Fibroblast of mammary gland (primary cell): ENCODE results near the gene MLKL.
"Not testable (repeated sequence)": the region's sequence is repeated elsewhere in the genome, so short reads cannot be mapped to it uniquely, and the experiment has no call there.

Experiments used
- DNase-seq: peaks from one replicate; pipeline ENCODE4 v3.0.0-alpha.2; 2010; ENCODE audit warnings: low read depth
- H3K4me3 ChIP-seq: 2 replicates; pipeline ENCODE4 v1.5.1; 2011; ENCODE audit warnings: low read depth, mild to moderate bottlenecking, low read length, moderate library complexity; ENCODE audit not compliant: control insufficient read depth
- TF ChIP-seq, protein P1 (sequence below): conservative IDR thresholded peaks from 2 replicates; pipeline ENCODE4 v1.5.1; 2011; ENCODE audit warnings: low read depth, low read length, inconsistent platforms; ENCODE audit not compliant: control insufficient read depth, insufficient read depth

MLKL gene

DNA sequence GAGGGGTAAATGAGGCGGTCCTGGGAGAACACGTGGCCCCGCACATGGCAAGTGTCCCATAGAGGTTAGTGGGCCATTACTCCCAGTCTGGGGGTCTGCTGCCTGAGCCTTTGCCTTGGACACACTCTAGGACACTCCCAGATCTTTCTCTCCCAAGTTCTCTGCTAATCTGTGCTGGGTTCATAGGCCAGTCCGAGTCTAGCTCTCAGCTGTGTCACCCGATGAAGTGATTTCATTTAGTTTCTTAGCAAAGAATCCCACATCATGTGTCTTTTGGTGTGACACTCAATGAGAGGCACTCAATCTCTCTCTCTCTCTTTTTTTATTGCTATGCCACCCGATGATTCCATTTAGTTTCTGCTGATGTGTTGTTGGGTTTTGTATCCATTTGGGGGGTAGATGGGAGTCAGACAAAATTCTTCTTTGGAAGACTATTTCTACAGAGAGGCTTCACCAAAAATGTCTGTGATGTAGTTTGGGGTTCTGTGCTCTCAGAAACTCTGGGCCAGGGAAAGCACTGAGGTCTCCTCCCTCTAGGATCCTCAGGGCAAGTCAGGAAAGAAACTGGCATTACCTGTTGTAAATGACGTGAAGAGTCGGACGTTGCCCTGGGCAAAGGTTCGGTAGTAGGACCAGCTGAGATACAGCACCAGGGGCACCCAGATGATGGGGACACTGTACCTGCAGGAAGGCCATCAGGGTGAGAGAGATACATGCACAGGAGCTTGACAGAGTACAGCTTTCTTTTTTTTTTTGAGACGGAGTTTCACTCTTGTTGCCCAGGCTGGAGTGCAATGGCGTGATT is 25.2 kb upstream of the MLKL start:
- H3K4me3 ChIP-seq, result no peak overlapping the region
- DNase-seq, result no peak
- TF ChIP-seq, protein P1, sequence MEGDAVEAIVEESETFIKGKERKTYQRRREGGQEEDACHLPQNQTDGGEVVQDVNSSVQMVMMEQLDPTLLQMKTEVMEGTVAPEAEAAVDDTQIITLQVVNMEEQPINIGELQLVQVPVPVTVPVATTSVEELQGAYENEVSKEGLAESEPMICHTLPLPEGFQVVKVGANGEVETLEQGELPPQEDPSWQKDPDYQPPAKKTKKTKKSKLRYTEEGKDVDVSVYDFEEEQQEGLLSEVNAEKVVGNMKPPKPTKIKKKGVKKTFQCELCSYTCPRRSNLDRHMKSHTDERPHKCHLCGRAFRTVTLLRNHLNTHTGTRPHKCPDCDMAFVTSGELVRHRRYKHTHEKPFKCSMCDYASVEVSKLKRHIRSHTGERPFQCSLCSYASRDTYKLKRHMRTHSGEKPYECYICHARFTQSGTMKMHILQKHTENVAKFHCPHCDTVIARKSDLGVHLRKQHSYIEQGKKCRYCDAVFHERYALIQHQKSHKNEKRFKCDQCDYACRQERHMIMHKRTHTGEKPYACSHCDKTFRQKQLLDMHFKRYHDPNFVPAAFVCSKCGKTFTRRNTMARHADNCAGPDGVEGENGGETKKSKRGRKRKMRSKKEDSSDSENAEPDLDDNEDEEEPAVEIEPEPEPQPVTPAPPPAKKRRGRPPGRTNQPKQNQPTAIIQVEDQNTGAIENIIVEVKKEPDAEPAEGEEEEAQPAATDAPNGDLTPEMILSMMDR, result no peak

DNA sequence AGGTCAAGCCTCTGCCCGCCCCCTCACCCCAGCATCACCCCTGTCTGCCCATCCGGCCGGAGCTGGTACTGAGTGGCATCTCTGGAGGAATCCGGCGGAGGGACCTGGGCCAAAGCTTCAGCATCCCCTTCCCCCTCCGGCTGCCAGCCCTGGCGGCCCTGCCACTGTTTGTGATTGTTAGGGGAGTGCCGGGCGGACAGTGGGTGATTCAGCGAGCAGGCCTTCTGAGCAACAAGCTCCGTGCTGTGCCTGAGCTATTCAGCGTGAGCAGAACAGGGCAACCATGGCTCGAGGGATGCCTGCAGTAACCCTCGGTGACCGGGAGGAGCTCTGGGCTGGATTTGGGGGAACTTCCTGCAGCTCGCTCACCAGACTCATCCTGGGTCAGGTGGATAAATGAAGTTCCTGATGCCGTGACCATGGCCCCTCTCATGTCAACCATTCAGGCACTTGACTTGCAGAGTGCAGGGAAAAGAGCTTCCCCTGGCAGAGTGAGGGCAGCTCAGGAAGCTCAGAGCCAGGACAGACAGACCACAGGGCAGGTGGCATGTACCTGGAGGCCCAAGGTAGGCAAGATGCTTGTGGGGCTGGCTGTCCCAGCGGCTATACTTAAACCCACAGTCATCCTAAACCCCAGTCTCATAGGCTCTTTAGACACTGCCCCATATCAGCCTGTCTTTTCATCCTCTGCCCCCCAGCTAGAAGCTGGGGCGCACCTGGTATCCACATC is 24.3 kb upstream of the MLKL start:
- peak; percentile 29 for DNase-seq
- H3K4me3 ChIP-seq, result no peak overlapping the region
- TF ChIP-seq, protein P1, result peak; percentile 8

DNA sequence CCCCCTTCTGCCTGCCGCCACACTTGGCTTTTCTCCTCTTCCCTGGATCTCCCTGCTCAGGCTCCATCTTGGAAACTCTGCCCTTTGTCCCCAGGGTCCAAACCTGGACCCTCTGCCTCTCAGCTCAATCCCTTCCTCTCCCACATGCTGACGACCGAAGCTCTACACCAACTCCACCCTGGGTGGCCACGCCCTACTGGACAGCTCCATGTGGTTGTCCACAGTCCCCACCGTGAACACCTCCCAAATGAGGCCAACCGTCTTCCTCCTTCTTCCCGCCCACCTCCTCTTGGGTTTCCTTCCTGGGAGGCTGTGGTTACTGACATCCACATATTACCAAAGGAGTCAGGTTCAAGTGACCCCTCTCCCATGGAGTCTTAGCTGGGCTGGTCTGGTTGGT is 22.6 kb upstream of the MLKL start:
- no peak overlapping the region for H3K4me3 ChIP-seq
- DNase-seq, result no peak
- TF ChIP-seq, protein P1, result no peak

DNA sequence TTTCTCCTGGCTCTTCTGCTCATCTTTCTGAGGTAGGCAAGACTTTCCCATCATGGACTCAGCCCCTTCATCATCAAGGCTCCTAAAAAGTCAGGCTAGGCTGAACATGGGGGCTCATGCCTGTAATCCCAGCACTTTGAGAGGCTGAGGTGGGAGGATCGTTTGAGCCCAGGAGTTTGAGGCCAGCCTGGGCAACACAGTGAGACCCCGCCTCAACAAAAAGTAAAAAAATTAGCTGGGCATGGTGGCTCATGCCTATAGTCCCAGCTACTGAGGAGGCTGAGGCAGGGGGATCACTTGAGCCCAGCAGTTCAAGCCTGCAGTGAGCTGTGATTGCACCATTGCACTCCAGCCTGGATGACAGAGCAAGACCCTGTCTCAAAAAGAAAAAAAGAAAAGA is 21.5 kb upstream of the MLKL start:
- DNase-seq, H3K4me3 ChIP-seq: not testable (repeated sequence)

DNA sequence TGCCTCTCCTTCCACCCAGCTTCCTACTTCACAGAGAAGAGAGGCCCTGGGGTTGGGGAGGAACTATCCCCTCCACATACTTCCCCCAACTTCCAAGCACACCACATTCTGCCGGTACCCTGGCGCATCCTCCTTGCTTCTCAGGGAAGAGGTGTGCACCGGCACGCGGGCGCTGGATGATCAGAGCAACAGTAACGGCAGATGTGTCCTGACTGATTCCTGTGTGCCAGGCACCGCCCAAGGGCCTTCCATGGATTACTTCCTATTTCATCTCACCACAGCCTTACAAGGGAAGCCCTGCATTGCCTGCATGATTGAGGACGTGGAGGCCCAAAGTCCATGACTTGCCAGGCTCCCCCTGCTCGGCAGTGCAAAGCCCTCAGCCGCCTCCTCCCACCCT is 21.1 kb upstream of the MLKL start:
- H3K4me3 ChIP-seq, result no peak overlapping the region
- DNase-seq, result no peak
- TF ChIP-seq, protein P1, result no peak

DNA sequence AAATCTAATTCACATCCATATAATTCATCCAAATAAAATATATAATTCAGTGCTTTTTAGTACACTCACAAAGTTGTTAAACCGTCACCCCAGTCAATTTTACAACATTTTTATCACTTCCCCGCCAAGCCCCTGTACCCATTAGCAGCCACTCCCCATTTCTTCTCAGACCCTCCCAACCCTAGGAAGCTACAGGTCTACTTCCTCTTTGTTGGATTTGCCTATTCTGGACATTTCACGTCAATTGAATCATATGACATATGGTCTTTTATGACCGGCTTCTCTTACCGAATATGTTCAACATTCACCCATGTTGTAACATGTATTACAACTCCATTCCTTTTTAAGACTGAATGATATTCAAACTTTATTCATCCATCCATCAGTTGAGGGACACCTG is 19.9 kb upstream of the MLKL start:
- TF ChIP-seq, protein P1, result no peak
- H3K4me3 ChIP-seq, result no peak overlapping the region
- DNase-seq, result no peak
